ENCODE data around the gene PTPRA.

GRCh38 chr20:3021777-3022176 is 148.5 kb downstream of the PTPRA start:
- TF ChIP-seq EZH2phosphoT487 (IDR thresholded peaks at IDR 0.05; ENCODE audit: borderline replicate concordance, low read length) = no peak
- no peak for TF ChIP-seq CTCF (IDR thresholded peaks at IDR 0.05; ENCODE audit: low read depth, low read length, poor library complexity, severe bottlenecking)
